ENCODE results near the gene AGPAT4.
"Not testable (repeated sequence)": the region's sequence is repeated elsewhere in the genome, so short reads cannot be mapped to it uniquely, and the experiment has no call there.

The AGPAT4 gene

DNA sequence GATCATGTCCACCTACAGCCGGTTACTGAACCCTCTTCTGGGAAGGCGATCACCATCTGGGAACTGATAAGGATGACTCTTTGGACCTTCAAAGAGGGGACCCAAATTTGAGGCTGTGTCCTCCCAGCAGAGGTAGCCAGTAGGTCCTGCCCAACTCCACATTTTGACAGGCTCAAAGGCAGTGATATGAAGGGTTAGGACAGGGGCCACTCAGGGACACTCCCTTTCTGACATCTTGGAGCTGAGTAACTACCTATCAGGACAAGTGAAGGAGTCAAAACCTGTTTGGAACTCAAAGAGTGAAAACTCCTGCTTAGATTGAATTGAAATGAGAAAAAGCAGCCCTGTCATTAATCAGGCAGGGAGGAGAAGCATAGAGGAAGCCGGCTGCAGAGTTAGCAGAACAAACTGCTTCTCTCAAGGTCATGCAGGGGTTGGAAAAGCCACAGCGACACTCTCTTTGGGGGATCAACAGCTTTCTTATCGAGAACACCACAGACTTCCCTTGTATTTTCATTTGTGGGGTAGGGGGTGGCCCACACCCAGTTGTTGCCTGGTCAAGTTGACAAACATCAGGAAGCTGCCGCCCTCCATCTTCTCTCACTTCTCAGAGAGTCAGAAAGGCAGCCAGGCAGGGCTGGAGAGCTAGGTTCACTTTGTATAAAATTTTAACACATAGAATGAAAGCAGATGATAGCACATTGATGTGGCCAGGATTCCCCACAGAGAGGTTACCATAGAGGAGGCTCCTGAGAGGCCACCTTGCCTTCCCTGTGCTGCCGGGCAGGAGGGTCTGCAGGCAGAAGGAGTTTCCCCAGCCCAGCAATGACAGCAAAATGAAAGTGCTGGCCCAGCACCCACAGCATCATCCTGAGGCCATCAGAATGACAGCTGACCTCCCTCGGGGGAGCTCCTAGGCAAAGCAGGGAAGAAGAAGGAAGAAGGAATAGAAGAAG, 47.6 kb downstream of the AGPAT4 start:
- DNase-seq, result no peak

DNA sequence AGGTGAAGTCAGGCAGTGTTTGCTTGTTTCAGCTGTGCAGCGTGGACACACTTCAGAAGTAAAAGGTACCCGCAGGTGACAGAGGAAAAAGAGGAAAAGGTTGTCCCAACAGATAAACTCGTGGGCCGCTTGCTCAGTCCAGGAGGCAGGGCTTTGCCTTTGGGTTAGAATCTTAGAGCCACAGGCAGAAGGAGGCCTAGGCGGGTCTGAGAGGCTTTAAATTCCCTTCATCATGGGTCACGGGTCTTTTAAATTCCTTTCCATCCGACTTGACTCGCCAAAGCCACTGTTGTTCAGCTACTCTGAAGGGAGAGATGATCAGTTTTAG, 48.2 kb downstream of the AGPAT4 start:
- no peak for DNase-seq

DNA sequence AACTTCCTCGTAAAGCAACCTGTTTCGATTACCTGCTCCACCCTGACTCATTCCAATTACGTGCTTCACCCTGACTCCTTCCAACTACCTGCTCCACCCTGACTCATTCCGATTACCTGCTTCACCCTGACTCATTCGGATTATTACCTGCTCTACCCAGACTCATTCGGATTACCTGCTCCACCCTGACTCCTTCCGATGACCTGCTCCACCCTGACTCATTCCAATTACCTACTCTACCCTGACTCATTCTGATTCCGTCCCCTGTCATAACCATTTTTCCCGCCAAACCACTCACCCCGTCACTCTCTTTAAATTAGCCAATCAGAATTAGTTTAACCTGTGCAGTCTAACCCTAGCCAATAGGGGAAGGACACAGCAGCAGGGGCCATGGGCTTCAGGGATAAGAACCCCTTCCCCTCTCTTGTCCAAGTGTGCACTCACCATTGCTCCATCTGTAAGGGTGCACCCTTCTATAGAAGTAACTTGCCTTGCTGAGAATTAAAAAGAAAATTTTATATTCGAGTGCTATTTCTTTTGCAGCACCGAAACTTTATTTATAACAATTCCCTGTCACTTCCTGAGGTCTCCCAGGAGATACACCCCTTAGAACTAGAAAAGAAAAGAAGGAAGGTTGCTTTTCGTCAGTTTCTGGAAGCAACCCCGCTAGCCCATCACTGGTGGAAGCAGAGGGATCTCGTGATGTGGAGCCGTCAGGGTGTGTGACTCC, 48.7 kb downstream of the AGPAT4 start:
- DNase-seq, result not testable (repeated sequence)

DNA sequence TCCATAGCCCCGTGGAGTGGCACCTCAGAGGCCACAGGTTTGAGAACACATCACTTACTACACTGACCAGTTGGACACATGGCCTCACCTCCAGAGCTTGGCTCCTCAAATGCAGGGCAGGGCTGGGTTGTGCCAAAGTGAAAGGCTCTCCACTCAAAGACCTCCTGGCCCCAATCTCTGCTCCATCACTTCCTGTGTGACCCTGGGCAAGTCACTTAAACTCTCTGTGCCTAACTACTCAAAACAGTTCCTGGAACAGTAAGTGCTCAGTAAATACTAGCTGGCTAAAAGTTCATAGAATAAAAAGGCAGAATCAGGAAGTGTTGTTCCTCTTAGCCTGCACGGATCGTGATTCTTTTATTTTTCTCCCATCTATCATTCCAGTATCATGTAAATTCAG, 50.2 kb downstream of the AGPAT4 start:
- DNase-seq, result no peak

DNA sequence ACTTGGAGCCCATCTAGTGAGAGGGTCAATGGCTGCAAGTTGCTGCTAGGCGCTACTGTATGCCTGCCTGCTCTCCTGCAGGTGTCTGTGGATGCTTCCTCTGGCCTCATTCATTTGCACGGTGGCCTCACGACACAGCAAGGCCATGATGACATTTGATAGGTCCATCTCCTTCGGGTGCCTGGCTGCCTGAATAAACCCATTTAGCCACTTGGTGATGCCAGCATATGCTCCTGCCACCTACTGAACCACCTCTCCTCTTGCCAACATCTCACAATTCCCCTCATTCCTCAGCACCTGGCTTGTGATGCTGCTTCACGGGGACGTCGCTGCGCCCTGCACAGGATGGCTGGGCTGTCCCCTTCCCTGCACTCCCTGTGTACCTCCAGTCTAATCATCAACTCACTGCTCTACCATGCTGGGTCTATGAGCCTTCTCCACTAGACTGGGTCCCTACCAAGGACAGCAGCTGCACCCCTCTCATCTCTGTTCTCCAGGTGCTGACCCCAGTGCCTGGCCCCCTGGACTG, 51.1 kb downstream of the AGPAT4 start:
- DNase-seq, result no peak

DNA sequence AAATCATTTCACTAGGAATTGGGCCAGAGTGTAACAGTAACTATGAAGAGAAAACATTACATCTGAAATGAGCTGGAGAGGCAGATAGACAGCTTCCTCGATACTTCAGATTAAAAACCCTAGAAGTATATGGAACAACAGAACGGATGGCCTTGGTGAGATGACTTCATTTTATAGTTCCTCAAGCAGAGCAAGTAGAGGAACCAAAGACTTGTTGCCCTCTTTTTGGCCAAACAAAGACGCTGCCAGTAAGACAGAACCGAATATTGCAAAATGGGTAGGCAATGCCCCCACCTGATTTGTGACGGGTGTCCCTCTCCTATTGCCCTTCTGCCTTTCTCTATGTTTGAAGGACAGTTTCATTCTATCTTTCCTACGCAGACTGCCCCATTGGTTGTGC, 53.5 kb downstream of the AGPAT4 start:
- no peak for DNase-seq

DNA sequence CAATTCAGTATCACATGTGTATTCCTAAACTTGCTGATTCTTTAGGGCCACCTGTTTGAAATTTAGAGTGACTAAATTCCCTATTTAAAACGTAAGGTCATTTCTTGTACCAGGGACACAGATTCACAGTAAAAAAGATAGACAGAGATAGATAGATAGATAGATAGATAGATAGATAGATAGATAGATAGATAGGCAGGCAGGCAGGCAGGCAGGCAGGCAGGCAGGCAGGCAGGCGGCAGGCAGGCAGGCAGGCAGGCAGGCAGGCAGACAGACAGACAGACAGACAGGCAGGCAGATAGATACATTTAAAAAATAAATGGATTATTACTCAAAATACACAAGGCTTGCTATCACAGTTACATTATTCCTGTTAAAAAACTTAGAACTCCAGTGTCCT, 54.2 kb downstream of the AGPAT4 start:
- DNase-seq, result no peak

DNA sequence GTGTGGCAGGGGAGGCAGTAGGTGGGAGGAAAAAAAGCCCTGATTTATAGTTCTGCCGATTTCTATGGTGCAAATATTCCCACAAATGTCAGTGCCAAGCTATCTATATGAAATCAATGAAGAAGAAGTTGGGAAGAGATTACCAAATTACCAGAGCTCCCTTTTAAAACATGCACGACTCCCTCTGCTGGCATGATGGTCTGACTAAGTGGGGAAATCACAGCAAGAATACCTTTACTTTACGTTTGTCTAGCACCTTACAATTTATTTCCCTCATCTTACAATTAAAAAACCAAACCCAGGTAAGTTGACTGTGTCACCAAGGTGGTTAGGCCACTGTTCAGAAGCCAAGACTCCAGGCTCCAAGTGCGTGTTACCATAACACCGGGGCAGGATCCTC, 55.6 kb downstream of the AGPAT4 start:
- no peak for DNase-seq

DNA sequence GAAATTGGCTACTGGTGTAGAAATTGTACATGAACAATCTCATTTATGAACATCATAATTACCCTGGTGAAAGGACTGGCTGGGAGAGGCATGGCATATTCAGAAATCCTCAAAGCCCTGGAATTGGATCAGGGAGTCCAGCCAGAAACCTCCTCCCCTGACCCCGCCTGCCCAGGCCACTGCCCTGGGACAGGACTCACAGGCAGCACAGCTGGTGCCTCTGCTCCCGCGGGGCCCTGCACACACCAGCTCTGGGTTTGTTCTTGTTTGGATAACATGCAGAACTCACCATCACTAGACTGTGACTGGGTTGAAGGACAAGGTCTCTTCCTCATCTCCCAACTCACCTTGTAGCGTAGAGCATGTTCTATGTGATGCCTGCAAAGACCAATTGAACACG, 56.2 kb downstream of the AGPAT4 start:
- no peak for DNase-seq

DNA sequence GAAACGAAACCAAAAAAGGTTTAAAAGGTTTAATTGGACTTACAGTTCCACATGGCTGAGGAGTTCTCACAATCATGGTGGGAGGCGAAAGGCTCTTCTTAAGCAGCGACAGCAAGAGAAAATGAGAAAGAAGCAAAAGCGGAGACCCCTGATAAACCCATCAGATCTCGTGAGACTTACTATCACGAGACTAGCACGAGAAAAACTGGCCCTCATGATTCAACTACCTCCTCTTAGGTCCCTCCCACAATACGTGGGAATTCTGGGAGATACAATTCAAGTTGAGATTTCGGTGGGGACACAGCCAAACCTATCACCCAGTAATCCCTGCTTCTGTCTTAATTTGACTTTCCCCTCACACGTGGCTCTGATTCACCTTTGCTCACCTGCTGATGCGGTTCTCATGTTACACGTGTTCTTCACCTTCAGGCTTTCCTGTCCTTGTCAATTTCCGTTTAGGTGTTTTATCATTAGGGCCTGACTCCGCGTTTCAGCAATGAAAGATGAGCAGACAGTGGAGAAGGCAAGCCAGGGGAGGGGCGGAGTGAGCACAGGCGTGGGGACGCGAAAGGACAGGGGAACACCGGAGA, 57.1 kb downstream of the AGPAT4 start:
- DNase-seq, result no peak

DNA sequence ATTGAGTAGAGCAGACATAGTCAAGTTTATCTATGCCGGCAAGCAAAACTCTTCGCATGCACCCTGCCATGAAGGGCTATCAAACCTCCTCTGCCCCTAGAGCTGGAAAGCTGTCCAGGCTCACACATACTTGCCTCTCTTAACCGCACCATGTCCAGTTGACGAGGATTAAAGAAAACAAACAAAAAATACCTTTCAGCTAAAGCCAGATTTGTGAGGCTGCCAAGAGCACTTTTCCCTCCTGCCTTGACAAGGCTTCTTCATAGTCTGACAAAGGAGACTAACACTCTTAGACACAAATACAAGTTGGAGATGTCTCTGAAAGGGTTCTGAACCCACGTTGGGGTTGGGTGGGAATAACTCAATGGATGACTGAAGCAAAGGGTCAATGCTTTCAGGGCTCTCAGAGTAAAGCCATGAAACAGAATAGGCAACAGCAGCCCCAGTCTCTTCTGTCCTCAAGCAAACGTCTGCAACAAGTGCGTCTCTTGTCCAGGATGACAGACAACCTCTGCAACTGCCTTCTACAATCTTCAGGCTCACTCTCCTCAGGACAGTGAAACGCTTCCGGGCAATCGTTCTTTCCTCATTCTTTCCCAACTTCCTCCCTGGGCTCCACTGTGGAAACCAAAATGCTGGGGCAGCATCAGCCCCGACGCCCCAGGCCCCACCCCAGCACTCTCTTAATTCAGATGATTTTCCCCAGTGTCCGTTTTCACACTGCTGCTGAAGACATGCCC, 57.8 kb downstream of the AGPAT4 start:
- no peak for DNase-seq

DNA sequence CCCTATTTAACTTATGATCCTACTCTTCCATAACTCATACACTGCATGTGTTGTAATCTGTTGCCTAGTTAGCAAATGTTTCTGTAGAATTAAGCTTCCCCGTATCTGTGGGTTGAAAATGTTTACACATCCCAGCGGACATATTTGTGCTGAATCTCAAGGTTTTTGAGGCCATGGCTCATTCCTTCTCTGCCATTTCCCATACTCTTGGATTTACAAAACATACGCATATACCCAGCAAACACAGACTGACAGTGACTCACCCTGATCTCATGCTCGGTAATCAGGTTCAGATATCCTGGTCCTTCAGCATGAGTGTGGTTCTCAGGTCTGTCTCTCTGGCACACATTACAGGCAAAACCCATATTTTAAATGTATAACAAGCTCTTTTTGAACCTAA, 58.7 kb downstream of the AGPAT4 start:
- DNase-seq, result no peak

DNA sequence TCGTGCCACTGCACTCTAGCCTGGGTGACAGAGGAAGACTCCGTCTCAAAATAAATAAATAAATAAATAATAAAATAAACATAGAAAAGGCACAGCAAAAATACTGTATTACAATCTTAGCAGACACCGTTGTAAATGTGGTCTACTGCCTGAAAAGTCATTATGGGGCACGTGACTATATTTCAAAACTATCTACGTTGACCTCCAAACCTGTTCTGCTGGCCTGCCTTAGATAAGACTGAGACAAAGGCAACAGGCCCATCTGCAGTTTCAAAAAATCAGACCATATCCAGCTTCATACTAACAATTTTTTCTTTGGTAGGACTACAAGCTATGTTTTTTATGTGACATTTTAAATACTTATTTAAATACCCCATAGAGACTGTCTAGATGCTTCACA, 59.1 kb downstream of the AGPAT4 start:
- no peak for DNase-seq

DNA sequence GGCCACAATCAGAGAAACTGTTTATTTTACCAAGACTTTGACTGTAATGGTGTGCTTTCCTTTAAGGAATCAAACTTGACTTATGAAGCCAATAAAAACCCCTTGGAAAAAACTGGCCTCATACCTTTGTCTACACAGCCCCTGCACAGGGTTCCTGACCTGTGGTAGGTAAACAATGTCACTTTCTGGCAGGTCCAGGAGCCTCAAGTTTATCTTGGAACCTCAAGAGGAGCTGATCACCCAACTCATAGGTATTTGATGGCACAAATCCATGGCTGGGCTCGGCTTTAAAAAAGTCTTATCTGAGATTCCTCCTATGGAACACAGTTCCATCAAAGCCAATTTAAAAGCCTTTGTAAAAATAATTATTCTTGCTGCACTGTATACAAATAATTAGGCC, 61.0 kb downstream of the AGPAT4 start:
- no peak for DNase-seq

DNA sequence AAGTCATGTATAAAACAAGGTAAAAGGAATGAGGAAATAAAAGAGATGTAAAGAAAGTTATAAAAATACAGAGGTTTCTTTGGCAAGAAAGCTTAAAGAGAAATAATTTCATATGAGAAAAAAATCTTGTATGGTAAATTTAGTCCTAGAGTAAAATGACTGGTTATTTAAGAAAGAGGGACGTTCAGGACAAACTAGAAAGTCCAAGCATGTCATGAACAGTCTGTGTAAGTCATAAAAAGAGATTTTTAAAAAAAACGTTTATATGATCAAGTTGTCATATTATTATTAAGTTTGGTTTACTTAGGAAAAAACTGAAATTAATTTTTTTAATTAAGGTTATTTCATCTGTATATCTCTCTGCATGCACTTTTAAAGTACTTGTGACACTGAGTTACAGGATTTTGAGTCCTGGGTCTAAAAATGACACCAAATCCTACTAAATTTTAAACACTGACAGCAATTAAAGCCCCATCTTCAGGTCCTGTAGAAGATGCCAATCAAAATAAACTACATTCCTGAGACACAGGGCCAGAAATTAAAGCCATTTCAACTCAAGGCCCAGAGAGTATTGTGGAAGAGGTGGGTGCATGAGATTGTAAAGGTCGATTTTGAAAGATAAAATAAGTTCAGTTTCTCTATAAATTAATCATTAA, 62.4 kb downstream of the AGPAT4 start:
- DNase-seq, result no peak

DNA sequence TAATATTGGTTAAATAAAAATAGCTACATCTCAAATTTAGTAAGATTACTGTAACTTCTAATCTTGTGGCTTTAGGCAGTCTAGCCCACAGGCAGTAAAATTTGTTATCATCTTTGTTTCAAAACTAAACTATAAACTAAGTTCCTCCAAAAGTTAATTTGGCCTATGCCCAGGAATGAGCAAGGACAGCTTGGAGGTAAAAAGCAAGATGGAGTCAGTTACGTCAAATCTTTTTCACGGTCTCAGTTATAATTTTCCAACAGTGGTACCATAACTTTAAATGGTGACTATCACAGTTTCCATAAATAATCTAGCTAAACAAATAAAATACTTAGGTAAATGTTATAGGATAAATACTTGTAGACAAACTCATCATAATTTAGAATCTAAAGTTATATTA, 63.0 kb downstream of the AGPAT4 start:
- DNase-seq, result no peak

DNA sequence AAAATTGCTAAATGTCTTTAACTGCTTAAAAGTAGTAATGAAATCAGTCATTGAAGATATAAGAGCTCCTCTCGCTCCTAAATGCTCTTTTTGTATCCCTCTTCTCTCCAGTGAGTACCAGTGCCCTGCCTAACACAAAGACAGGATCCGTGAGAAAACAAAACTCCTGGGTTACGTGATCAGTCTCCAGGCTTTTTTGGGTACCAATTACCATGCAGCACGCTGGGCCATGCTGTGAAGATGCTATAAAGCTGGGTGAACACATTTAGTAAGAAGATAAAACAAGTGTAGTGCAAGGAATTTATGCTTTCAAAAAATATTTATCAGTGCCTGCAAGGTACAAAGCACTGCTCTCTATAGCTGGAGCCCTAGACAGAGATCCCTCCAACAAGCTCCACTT, 66.7 kb downstream of the AGPAT4 start:
- no peak for DNase-seq

DNA sequence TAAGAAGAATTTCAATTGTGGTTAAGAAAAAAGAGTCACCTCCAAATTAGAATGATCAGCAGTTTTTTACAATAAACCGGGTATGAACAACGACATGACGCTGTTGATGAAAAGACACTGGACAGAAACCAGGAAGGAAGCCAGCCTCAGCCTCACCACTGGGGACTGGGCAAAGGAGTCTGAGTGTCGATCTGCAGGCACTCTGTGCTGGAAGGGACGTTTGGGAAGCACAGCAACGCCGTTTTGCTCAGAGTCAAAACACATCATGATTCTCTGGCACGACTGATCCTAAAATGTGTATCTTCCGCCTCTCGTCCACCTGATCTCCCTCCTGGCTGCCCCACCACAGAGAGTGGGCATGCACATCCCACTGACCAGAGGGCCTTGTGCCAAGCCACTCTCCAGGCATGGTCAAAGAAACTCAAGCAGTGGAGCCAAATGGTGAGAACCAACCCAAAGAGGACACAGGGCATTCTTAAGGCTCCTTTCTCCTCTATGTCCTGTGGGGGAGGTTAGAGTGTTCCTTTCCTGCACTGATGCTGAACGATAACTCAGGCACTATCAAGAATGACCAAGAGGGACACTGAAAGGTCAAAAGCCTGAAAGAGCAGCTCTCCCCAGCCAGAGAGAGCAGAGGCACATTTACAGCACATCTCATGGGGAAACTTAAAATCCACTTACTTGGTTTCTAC, 68.8 kb downstream of the AGPAT4 start:
- DNase-seq, result no peak

DNA sequence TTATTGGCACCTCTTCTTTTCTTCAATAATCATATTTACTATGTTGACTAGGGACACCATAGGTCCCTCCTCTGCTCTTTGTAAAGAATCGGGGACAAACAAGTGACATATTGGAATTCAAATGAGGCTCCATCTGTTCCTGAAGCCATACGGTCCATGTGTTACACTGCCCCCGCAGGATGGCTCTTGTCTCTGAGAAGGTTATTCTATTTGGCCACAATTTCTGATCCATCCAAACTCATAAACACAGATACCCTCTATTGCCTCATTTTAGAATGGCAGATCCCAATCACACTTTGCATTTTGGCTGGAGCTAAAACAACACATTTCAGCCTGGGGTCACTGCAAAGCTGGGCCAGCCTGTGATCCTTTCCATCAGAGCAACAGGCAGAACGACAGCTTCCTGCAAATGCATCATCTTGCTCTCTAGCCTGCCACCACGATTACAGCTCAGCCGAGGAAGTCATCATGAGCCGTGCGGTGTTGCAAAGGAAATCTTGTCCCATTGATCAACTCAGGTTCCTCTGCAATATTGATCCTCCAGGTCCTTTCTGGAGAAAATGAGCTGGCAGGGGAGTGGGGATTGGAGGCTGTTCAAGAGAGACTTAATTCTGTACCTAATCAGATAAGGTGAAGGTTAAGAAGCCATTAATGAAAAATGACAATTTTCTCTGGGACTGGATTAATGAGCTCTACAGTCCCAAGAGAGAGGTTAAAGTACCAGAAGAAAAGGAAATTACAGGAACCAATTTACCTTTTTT, 73.1 kb downstream of the AGPAT4 start:
- no peak for DNase-seq

DNA sequence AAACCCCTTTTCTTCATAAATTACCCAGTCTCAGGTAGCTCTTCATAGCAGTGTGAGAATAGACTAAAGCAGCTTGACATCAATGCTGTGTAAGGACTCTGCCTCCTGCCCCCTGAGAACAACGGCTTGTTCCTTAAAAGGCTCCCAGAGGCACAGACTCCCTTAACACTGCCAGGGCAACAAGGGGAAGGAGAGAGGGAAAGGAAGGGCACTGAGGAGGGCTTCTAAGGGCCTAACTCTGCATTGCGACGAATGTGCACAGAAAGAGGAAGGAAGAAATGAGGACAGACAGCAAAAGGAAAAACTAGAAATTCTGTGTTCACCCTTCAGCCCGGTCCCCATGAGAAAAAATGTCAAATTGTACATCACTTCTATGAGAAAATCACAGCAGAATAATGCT, 74.0 kb downstream of the AGPAT4 start:
- no peak for DNase-seq

Data from activated CD4-positive, alpha-beta T cell treated with anti-CD3 and anti-CD28 coated beads for 48 hours (primary cell).